Lower leg skin (tissue), 4 donors: ENCODE data around the gene IMPACT. TPM values are rescaled to one million over a fixed set of nuclear protein-coding genes. Genes with fewer than 3 reads are reported as not detected.

Experiments used
- DNase-seq, 2 donors: peaks; one replicate each; pipeline ENCODE4 v3.0.0-alpha.2; 2019; ENCODE audit warnings: low spot score in 2 of 2
- H3K4me3 ChIP-seq: fragments of 200-600 bp; sonication (generic); 2 replicates; pipeline ENCODE4 v1.5.1; 2017; ENCODE audit warnings: mild to moderate bottlenecking, low read depth; ENCODE audit not compliant: poor library complexity, severe bottlenecking
- POLR2A ChIP-seq, 2 donors: fragments of 450-650 bp; IDR thresholded peaks; one replicate each; pipeline ENCODE4 v1.6.1; 2016 to 2017; ENCODE audit warnings: antibody characterized with exemption in 2 of 2, mild to moderate bottlenecking in 1 of 2, moderate library complexity in 1 of 2
- WGBS, 2 donors: methylation state at CpG; one replicate each; pipeline ENCODE4 v1.1.5; 2018; 5-methylcytosine and 5-hydroxymethylcytosine counted together
- intact Hi-C: fragments of 100-400 bp; cut with DNase I; formaldehyde crosslinking; loops from one replicate; pipeline ENCODE4 v1.15.0; 2023; ENCODE audit warnings: low total_unique reads
- total RNA-seq, 4 donors: library from RNA; depleted of rRNA; stranded (reverse); fragments of >200 nt; gene quantifications; one replicate each; pipeline ENCODE4 v1.1.0, GENCODE V29; 2016
- TF ChIP-seq, protein P1 (sequence below), 3 donors: fragments of 450-650 bp; IDR thresholded peaks; one replicate each; pipeline ENCODE4 v1.5.1; 2016; ENCODE audit warnings: antibody characterized with exemption in 3 of 3, mild to moderate bottlenecking in 3 of 3, moderate library complexity in 2 of 3

The IMPACT gene
- total RNA-seq, 4 donors from 2014 or later = 13.8 to 20.5 (median 14.9) TPM

DNA sequence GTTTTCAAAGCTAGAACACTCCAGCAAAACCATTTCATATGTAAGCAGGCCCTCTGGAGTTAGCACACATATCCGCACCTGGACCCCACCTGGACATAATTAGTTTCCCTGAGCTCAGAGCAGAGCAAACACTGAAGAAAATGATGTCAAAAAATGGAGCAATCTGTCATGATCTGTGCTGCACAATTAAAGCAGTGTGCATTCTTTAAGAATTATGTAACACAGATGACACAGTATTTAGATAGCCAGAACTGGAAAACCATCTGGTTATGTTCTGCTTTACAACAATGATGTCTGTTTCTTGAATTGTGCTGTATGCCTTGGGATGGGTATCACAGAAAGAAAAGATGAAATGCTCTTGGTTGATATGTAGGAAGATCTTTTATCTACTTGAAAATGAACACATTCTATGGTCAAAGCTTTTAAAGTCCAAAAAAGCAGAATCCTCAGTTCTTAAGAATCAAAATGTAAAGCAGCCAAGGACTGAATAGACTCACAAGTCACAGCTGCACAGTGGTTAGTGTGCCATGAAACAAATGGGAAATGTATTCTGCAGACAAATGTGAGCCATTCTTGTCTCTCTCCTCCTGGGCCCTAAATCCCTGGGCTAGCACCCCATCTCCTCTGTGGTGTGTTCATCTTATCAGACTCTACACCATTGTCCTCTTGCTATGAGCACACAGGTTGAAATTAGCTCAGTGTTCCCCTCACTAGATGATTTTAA lies 70.7 kb downstream of the IMPACT start:
- H3K4me3 ChIP-seq = no peak overlapping the region
- WGBS, 2 donors = 67 to 79% methylated on average over 1 of the region's 1 CpG
- DNase-seq = no peak
- intact Hi-C loops = no loop called here
- TF ChIP-seq POLR2A (IDR thresholded peaks at IDR 0.05) = no peak
- TF ChIP-seq, protein P1, sequence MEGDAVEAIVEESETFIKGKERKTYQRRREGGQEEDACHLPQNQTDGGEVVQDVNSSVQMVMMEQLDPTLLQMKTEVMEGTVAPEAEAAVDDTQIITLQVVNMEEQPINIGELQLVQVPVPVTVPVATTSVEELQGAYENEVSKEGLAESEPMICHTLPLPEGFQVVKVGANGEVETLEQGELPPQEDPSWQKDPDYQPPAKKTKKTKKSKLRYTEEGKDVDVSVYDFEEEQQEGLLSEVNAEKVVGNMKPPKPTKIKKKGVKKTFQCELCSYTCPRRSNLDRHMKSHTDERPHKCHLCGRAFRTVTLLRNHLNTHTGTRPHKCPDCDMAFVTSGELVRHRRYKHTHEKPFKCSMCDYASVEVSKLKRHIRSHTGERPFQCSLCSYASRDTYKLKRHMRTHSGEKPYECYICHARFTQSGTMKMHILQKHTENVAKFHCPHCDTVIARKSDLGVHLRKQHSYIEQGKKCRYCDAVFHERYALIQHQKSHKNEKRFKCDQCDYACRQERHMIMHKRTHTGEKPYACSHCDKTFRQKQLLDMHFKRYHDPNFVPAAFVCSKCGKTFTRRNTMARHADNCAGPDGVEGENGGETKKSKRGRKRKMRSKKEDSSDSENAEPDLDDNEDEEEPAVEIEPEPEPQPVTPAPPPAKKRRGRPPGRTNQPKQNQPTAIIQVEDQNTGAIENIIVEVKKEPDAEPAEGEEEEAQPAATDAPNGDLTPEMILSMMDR (IDR thresholded peaks at IDR 0.05) = no peak

DNA sequence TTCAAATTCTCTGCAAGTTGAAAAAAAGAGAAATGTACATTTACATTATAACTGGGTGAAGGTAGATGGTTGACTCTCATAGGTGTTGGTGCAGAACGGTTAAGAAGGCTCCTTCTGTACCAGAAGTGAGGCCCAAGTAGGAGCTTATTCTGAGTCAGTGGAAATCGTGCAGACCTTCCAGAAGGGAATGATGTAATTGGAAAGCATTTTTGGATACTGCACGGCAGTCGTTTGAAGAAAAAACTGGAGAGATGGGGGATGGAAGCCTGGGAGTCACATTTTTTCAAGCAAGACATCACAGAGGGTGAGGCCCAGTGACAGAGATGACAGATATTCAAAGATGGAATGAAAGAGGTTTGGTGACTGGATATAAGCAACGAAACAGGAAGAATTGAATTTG lies 73.3 kb downstream of the IMPACT start:
- DNase-seq = no peak
- no peak overlapping the region for H3K4me3 ChIP-seq
- TF ChIP-seq, protein P1 (IDR thresholded peaks at IDR 0.05) = no peak
- no peak for TF ChIP-seq POLR2A (IDR thresholded peaks at IDR 0.05)
- 57 to 64% methylated on average over 5 of the region's 5 CpGs for WGBS, 2 donors
- intact Hi-C loops = no loop called here

DNA sequence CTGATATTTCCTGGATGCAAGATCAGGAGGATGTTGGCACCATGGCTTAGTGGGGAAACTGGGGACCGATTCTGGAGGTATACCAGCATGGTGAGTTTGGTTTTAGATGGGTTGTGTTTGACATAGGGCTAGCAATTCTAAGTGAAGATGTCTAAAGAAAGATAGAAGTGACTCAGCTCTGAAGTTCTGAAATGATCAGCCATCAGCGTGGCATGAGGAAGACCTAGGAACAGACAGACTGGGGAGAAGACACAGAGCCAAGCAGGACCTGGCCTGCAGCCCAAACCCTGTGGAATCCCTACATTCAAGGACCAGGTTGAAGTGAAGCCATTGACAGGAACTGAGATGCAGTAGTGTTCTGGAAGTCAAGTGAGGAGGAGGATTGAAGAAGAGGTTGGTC lies 73.7 kb downstream of the IMPACT start:
- intact Hi-C loops = no loop called here
- no peak overlapping the region for H3K4me3 ChIP-seq
- WGBS, 2 donors = 67 to 78% methylated on average over 2 of the region's 2 CpGs
- DNase-seq = no peak
- TF ChIP-seq, protein P1 (IDR thresholded peaks at IDR 0.05) = no peak
- TF ChIP-seq POLR2A (IDR thresholded peaks at IDR 0.05) = no peak

DNA sequence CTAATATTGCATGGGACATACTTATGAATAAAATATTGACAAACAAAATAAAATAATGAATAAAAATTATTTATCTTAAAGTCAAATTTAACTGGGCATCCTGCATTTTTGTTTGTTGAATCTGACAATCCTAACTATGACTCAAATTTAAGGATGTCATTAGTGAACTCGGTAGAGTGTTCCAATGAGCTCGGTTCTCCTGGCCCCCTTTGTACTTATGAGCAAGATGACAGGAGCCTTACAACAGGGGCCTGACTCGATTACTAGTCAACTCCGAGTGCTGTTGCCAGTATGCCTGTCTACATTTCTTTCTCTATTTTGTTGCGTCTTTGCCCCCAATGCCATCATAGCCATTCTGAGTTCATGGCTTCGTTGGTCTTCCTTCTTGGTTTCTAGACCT lies 74.3 kb downstream of the IMPACT start:
- no peak for DNase-seq
- 83 to 89% methylated on average over 6 of the region's 6 CpGs for WGBS, 2 donors
- no peak overlapping the region for H3K4me3 ChIP-seq
- intact Hi-C loops = no loop called here
- TF ChIP-seq, protein P1 (IDR thresholded peaks at IDR 0.05) = no peak
- no peak for TF ChIP-seq POLR2A (IDR thresholded peaks at IDR 0.05)

DNA sequence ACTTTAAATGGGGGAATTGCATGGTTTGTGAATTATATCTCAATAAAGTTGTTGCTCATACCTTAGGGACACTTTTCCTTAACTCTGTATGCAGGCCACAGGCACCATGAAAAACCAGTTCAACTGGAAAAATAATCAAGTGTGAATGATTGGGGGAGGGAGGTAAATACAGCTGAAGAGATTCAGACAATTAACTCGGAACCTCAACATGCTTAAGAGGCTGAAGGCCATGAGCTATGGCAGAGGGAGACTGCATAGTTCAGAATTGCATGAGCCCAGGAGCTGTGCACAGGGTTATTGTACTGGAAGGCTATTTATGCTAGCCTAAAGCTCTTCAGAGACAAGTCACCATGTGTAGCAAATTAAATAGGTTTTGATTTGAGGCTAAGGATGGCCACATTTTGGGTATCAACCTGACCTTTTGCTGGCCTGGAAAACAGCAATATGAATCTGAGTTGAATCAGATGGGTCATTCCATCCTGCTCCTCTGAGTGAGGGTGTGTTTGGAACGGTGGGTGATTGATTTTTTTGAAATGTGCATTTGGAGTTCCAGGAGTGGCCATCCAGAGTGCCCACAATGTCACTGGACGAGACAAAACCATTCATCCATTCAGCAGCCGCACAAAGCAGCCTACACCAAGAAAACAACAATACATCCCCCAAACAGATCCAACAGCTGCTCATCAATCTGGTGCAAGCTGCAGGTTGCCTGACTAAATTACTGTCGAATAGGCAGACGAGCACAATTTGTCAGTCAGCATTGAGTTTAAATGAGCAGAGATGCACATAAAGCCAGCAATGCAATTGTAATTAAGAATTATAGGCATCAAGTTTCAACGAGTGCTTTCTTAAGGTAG lies 76.4 kb downstream of the IMPACT start:
- WGBS, 2 donors = 77 to 79% methylated on average over 7 of the region's 7 CpGs
- TF ChIP-seq, protein P1 (IDR thresholded peaks at IDR 0.05) = no peak
- TF ChIP-seq POLR2A (IDR thresholded peaks at IDR 0.05) = no peak
- intact Hi-C loops = no loop called here
- DNase-seq = no peak
- H3K4me3 ChIP-seq = no peak overlapping the region

Other genes starting within 250 kb of the IMPACT start
- gene OSBPL1A, start 28.8 kb upstream of the IMPACT start, total RNA-seq = 10 to 100 TPM; 19.1 to 46.7 (median 24.8) TPM
- under 1 TPM in 2 of 4 donors, not detected in 2; 0.06 to 0.07 TPM for gene HRH4, start 34.0 kb downstream of the IMPACT start, total RNA-seq